GM12865 (cell line): ENCODE data around the gene MICAL3.

Experiments
- DNase-seq: peaks from one replicate; pipeline ENCODE4 v3.0.0; 2010; ENCODE audit warnings: low read depth
- H3K4me3 ChIP-seq: 2 replicates; pipeline ENCODE4 v1.5.1; 2011; ENCODE audit warnings: mild to moderate bottlenecking, low read depth, low read length, control low read depth
- TF ChIP-seq, protein P1 (sequence below): IDR thresholded peaks from 2 replicates; pipeline ENCODE4 v1.5.1; 2011; ENCODE audit warnings: low read length, control low read depth, low read depth, inconsistent platforms; ENCODE audit not compliant: insufficient read depth; ENCODE audit errors: missing control alignments

The MICAL3 gene

GRCh38 chr22:17787716-17788330 lies 236.5 kb downstream of the MICAL3 start:
- no peak for DNase-seq
- H3K4me3 ChIP-seq, result no peak overlapping the region
- TF ChIP-seq, protein P1, sequence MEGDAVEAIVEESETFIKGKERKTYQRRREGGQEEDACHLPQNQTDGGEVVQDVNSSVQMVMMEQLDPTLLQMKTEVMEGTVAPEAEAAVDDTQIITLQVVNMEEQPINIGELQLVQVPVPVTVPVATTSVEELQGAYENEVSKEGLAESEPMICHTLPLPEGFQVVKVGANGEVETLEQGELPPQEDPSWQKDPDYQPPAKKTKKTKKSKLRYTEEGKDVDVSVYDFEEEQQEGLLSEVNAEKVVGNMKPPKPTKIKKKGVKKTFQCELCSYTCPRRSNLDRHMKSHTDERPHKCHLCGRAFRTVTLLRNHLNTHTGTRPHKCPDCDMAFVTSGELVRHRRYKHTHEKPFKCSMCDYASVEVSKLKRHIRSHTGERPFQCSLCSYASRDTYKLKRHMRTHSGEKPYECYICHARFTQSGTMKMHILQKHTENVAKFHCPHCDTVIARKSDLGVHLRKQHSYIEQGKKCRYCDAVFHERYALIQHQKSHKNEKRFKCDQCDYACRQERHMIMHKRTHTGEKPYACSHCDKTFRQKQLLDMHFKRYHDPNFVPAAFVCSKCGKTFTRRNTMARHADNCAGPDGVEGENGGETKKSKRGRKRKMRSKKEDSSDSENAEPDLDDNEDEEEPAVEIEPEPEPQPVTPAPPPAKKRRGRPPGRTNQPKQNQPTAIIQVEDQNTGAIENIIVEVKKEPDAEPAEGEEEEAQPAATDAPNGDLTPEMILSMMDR, result no peak

GRCh38 chr22:17787241-17787640 lies 237.1 kb downstream of the MICAL3 start:
- TF ChIP-seq, protein P1, result no peak
- H3K4me3 ChIP-seq, result no peak overlapping the region
- DNase-seq, result no peak

GRCh38 chr22:17786435-17787161 lies 237.8 kb downstream of the MICAL3 start:
- H3K4me3 ChIP-seq, result no peak overlapping the region
- TF ChIP-seq, protein P1, result no peak
- DNase-seq, result no peak

GRCh38 chr22:17785185-17786184 lies 238.9 kb downstream of the MICAL3 start:
- peak; percentile 76 for DNase-seq
- TF ChIP-seq, protein P1, result peak; percentile 75
- no peak overlapping the region for H3K4me3 ChIP-seq

DNA sequence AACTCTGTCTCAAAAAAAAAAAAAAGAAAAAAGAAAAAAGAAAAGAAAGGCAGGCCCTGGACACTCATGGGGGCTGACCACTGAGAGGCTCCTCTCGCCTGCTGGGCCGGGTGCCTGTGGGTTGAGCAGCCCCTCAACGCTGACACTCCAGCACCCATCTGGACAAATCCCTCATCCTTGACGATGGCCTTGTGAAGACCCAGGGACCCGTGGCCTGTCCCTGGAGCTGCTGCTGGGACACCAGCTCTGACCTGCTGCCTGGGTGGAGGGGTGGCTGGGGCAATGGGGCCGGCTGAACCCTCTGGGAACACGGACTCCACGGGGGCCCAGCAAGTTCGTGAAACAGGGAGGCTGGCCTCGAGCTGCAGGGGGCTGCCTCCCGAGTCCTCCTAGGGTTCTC lies 239.6 kb downstream of the MICAL3 start:
- no peak overlapping the region for H3K4me3 ChIP-seq
- no peak for DNase-seq
- TF ChIP-seq, protein P1, result no peak

DNA sequence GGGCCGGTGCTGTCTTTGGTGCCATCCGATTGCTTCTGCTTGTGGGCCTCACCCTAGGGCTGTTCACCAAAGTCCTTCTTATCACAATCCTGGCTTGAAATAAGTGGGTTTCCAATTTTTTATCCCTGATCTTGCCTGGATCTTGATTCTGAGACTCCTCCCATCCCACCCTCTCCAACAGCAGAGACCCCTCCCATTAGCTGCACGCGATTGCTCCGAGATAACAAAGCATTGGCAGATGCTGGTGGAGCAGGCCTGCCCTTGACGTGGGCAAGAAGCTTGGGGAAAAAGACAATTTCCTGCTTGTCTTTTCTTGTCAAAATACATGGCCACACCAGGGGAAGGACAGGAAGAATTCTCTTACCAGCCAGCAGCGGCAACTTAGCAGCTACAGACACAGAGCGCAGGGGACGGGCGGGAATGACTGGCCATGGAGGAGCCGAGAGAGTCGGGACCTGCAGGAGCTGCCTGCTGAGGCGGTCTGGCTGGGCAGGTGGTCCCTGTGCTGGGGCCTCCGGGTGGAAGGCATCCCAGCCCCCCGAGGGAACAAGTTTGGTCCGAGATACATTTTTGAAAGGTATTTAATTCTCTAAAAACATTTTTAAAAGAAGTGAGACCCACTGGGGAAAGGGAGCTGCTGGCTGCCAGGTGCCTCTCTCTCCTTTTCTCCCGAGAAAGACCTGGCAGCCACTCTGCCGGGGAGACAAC lies 240.4 kb downstream of the MICAL3 start:
- no peak overlapping the region for H3K4me3 ChIP-seq
- TF ChIP-seq, protein P1, result no peak
- no peak for DNase-seq
